Stimulated activated CD4-positive, alpha-beta T cell treated with anti-CD3 and anti-CD28 coated beads, Interleukin-1b, Interleukin-23, amount 100 ng/mL, for 48 hours (primary cell): Measurements from ENCODE around the gene KLHL33.

Experiments
- DNase-seq: peaks from one replicate; pipeline ENCODE4 v3.0.0-alpha.2; 2020

Gene KLHL33

DNA sequence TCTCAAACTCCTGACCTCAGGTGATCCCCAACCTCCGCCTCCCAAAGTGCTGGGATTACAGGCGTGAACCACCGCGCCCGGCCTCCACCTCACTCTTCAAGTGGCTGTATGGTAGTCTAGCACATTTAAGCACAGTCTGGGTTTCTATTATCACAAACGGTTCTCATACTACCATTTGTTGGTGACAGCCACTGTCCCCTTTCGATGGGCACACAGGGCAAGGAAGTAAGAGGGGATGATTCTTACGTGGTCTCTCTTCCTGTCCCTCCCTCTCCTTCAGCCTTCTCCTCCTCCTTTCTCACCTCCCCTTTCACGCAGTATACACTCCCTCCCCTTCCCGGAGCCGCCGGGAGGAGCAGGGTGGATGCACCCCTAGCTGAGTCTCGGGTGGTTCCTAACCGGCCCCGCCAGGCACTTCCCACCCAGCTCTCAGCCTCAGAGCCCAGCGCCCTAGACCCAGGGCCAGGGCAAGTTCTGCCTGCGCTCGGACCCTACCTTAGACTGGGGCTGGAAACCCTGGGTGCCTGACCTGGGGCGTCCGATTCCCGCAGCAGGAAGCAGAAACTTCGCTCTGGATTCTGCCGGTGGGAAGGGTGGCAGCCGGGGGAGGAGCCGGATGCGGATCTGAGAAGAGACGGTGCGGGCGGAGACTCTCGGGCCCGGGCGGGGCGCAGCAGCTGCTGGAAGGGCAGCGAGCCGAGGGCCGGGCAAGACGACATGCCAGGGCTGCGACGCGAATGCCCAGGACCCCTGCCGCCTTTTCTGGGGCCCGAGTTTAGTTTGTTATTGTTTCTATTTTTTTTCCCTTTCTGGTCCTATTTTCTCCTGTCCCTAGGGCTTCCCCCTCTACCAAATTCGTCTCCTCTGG lies 22.9 kb downstream of the KLHL33 start, which contains the start of gene TEP1:
TEP1 (minus strand) TSS at position 626 of the 868 bp plus-strand sequence. CDS start 5,062 bp downstream, outside the sequence.
- DNase-seq, result peak; percentile 74

DNA sequence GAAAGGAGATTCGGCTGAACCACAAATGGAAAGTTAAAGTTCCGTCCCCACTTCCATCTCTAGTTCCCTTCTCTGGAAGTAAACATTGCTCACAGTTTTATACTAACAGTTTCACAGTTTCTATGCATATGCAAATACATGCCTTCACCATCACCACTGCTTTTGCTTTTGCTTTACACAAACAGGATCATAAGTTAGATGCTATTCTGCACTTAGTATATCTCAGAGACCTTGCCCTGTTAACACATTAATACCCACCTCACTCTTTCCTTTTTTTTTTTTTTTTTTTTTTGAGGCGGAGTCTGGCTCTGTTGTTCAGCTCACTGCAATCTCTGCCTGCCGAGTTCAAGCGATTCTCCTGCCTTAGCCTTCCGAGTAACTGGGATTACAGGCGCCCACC lies 23.6 kb downstream of the KLHL33 start:
- DNase-seq, result no peak

DNA sequence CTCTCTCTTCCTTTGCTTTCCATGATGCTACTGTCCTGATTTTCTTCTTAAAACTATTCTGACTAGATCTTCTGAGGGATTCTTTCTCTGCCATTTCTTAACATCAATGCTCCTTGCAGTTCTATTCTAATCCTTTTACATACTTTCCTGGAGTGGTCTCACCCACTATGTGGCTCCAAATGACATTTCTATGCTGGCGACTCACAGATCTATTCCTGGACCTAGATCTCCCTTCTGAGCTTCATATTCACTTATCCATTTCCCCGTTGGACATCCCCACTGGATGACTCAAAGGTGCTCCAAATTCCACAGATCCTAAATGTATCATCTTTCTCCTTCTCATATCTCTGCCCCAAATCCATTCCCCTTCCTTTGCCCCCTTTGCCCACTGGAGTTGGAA lies 26.7 kb downstream of the KLHL33 start:
- DNase-seq, result no peak

DNA sequence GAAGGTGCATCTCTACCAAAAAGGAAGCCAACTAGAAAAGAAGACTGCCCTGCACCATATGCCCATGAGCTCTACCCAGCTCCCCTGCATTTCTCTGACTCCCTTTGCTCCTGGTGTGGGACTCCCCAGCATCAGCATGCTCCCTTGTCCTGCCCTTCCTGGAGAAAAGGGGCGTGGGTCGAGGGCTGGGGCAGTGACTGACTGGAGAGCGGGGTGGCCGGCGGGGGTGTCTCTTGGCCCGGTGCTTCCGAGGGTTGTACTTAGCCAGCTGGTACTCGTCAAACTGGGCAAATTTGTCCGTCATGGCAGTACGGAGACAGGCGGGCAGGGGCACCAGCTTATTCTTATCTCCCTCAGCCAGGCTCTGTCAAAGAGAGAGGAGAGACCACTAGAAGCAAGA lies 32.4 kb downstream of the KLHL33 start:
- DNase-seq, result no peak

DNA sequence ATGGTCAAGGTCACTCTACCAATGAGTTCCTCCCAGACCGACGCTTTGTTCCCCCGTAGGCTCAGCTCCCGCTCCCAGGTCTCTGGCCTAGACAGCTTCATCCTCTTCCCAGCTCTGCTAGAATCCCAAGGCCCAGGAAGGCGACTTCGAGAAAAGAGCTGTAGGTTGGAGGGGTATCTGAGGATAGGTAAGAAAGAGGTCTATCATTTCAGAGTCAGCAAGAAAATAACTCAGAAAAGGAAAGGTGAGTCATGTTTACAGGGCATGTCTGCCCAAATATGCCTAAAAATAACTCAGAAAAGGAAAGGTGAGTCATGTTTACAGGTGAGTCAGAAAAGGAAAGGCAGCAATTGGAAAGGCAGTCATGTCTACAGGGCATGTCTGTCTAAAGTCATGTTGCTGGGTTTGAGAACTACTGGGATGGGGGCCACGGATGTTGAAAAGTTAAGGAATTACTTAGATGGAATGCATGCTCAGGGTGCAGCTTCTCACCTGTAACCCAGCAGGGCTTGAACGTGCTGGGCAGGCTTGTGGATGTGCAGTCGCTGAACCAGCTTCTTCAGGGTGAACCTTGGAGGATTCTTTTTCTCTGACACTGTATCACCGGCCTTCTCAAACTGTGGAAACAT lies 34.9 kb downstream of the KLHL33 start:
- peak; percentile 11 for DNase-seq

DNA sequence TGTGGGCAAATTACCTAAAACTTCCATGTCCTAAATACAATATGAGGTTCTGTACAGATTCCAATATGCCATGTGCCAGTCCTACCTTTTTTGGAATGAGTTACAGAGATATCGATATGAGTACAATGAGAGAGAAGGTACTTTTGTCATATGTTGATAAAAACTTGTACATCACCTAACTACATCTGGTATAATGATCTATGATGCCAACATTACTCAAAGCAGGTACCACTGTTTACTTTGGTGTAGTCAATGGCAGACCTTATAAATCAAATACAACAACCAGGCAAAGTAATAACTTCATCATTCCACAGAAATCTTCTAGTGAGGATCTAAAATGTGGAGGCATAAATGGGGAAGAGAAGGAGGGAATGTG lies 35.4 kb downstream of the KLHL33 start:
- no peak for DNase-seq

DNA sequence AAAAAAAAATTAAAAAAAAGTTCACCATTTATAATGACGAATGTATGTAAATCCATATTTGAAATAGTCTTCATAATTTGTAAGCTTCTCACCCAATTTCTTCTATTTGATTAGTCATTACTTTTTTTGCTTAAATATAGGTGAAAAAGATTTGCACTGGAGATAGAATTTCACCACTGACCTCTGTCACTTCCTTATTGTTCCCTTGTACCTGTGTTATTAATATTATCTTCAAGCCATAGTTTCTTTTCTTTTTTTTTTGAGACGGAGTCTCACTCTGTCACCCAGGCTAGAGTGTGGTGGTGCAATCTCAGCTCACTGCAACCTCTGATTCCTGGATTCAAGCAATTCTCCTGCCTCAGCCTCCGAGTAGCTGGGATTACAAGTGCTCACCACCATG lies 38.5 kb downstream of the KLHL33 start:
- no peak for DNase-seq

DNA sequence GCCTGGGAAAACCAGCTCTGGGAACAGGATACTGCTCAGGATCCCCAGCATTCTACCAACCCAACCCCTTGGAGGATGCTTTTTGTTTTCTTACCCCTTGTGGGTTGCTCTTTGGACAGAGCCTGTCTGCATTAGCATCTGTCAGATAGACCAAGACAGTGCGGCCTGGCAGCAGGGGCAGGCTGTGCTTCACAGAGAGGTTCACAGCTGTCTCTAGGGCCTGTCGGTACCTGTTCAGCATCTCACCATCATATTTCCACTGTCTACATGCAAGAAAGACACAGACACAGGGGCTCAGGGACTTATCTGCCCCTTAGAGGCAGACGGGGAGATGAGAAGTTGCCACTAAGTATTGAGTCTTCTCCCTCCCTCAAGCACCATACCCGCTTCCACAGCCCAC lies 44.5 kb downstream of the KLHL33 start:
- DNase-seq, result no peak

DNA sequence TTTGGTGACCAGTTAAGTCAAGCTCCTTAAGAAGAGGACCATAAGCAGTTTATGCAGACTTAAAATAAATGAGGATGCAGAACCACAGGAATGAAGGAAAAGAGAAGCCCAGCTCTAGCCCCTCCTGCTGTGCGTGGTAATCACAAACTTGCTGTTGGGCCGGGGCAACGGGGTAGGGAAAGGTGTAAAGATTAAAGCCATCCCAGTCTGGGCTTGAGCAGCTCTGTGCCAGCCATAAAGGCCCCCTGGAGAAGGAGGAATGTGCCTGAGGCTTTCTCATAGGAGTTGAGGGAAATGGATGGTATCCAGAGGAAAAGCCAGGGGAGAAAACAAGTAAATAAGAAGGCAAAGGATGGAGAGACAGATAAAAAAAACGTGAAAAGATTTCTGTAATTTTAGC lies 47.8 kb downstream of the KLHL33 start:
- no peak for DNase-seq

DNA sequence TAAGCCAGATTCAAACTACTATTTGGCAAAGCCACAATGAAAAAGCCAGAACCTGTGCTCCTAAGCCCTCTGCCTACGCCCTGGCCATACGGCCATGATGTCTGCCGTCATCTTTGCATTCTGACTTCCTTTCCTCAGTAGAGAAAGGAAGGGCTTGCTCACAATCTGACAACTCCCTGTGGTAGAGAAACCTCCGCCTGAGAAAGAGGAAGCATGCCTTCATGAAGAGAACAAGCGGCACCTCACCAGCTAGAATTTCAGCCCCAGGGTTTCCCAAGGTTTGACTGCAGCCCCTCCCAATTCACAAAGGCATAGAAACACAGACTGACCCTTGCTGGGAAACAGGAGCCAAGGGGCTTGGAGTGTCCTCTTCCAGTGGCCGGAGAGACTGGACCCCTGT lies 48.4 kb downstream of the KLHL33 start:
- DNase-seq, result no peak

DNA sequence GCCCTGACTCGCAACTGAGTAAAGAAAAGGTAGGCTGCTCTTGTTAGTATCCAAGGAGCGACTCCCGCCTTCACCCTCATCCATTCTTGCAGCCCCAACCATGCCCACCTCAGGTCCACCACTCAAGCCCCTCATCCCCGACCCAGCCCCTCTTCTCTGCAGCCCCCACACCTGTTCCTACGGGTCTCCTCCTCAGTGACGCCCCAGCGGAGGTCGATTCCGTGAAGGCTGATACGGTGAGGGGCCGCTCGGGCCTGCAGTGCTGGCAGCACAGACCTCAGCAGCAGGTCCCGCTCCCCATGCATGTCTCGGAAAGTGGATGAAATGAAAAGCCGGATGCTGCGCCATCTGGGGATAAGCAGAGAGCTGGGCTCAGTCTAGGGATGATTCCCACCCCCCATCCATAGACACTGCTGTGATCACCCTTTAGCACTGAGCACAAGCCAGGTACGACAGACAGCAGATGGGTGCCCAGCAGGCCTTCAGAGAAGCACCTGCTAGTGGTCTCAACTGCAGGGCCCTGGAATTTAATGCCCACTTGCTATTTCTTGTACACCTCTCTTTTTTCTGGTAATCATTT lies 49.6 kb downstream of the KLHL33 start:
- no peak for DNase-seq

DNA sequence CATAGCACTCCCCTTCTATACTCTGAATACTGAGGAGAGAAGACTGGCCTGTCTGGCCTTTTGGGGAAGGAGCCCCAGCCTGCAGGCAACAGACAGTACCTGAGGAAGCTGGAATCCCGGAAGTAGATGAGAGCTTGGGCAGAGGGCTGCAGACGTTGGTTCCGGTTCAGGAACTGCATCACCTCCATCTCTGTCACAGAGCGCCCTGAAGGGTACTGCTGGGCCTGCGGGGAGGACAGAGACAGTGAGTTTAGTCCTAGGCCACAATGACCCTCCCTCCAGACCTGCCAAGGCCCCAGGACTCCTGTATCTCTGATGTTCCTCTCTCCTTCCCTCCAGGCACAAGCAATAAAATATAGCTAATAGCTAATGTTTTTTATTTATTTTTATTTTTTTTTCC lies 51.1 kb downstream of the KLHL33 start:
- DNase-seq, result no peak

DNA sequence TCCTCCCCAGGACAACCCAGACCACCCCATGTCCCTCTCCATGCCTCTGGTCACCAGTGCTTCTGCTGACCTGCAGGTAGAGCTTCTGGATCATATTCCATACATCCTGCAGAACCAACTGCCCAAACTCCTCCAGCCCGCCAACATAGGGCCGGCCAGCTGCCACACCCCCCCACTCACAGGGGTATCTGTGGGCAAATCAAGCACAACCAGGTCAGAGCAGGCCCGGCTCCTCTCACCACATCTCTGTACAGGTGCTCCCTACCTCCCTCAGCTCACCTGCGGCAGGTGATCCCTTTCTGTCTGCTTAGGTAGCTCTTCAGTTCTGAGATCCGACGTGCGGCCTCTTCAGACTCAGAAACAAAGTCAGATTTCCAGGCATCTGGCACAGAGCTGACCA lies 51.6 kb downstream of the KLHL33 start:
- no peak for DNase-seq

DNA sequence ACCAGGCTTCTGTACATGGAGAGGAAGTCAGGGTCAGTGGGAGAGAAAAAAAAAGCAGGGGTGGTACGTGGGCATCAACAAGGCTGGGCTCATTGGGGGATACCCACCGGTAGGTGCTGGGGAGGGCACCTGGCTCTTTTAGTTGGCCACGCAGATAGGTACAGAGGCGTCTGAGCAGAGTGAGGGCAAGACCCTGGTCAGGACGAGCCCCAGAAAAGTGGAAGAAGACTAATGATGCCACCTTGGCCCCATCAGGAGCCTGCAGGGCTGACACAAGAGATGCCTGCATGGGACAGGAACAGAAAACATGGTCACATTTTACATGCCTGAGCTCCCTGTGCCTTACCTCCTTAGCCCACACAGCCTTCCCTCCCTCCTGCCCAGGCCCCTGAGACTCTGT lies 52.3 kb downstream of the KLHL33 start:
- DNase-seq, result no peak

DNA sequence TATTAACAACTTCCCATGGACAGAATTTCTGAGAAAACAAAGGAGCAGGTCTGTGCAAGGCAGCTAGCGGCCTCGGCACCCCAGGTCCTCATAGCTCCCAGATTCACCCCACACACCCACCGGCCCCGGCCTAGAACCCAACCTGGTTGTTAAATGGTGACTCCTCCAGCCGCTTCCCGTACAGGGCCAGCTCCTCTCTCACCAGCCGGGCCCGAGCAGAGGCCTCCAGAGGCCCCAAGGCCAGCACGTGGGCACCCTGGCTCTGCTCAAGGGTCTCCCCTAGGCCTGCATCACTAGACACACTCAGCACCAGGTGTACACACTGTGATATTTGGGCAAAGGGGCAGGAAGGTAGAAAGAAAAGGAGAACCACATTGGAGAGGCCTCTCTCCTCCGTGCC lies 52.9 kb downstream of the KLHL33 start:
- DNase-seq, result no peak

DNA sequence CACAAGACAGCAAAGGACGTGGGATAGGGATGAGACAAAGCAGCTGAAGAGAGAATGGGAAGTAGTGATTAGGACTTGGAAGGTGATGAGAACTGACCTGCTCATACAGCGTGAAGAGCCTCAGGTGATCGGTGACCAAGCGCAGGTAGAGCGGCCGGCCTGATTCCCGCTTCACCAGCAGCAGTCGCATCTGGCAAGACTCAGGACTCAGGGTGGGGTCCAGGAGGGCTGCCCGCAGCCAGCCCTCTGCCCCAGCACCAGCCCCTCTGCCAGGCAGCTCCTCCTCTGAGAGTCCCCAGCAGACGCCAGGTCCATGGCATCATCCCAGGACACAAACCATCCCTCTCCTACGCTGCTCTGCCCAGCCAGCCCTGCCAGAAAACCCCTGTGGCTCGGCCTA lies 53.4 kb downstream of the KLHL33 start:
- DNase-seq, result no peak

DNA sequence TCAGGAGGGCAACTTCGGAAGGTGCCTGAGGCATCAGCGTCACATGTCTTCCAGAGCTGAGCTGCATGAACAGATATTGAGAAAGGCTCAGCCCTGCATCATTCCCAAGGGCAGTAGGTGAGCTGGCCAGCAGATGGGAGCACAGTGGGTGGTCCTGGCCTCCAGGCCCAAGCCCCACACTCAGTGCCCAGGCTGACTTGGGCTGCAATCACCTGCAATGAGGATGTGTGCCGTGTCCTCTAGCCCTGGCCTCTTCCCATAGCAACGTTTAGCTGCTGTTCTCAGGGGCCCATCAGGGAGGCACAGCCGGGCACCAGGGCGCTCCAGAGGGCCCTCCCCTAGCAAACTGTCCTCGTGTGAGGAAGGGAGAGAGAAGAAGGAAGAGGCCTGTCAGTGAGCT lies 54.6 kb downstream of the KLHL33 start:
- no peak for DNase-seq

DNA sequence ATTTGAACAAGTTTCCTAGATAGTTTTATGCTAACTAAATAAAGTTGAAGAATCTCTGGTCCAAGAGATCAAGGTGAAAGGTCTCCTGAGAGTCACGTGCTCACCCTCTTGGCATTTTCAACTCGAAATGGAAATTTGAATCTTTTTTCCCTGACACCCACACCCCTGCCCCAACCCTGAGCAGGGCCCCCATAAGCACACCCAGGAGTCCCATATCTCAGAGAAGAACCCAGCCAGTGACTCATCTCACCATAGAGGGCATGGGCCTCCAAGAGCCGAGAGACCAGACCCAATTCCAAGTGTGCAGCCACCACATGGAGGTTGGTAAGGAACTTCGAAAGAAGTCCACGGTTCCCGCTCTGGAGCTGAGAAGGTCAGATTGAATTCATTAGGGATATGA lies 55.3 kb downstream of the KLHL33 start:
- DNase-seq, result no peak

DNA sequence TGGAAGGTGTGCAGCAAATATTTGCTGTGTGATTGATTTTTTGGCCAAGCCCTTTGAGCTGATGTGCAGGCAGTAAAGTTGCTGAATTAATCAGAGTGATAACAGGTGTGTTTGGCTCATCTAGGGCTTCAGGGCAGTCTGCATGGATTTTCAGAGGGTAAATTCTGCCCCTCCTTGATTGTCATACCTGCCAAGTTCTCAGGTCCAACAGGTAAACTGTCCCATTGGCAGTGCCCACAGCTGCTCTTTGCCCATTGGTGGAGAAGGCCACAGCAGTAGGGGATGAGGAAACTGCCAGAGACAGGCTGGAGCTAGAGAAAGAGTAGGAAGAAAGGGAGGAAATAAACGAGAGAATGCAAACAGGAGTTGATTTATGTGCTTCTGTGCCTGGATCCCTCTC lies 56.2 kb downstream of the KLHL33 start:
- DNase-seq, result no peak

DNA sequence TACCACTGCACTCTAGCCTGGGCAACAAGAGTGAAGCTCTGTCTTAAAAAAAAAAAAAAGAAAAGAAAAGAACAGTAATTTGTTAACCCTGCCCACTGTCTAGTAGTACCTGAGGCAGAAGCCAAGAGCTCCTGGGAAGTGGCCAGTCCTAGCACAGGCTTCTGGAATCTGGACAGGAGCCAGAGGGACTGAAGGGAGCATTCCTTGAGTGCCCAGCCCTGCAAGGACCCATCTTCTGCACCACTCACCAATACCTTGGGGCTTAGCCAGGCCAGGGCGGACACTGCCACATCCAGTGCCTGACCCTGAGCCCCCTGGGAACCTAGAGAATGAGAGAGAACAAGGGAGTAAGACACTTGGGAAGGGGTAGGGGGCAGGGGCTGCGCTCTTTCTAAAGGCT lies 58.8 kb downstream of the KLHL33 start:
- no peak for DNase-seq

DNA sequence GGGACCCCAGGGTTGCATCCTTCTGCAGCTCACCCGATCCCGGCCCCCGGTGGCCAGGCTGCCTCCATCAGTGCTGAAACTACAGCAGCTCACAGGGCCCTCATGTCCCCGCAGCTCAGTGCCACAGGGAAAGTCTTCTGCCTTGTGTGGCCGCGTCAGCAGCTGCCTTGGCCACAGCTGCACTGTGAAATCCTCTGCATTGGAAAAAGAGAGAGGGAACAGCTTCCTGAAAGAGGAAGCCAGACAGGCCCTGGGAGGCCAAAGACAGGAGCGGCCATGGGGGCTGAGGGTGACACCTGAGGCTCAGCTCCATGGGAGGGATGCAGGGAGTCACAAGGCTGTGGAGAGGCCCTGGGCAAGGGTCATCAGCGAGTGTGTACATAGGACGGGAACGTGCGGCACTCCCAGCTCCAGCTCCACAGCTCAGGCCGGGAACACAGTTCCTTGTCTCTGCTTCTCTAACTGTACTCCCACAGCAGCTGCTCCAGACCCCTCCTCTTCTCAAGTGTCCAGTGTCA lies 59.8 kb downstream of the KLHL33 start:
- DNase-seq, result no peak
